NOMO-1 treated with dmso at 0.1 percent for 144 hours (cell line): Measurements from ENCODE around the gene SEC23B.
"Not testable (repeated sequence)": the region's sequence is repeated elsewhere in the genome, so short reads cannot be mapped to it uniquely, and the experiment has no call there.

Source experiments
- DNase-seq: peaks from one replicate; lab custom pipeline; 2025; ENCODE audit not compliant: unreplicated experiment; lab: John Stamatoyannopoulos, UW

The SEC23B gene

DNA sequence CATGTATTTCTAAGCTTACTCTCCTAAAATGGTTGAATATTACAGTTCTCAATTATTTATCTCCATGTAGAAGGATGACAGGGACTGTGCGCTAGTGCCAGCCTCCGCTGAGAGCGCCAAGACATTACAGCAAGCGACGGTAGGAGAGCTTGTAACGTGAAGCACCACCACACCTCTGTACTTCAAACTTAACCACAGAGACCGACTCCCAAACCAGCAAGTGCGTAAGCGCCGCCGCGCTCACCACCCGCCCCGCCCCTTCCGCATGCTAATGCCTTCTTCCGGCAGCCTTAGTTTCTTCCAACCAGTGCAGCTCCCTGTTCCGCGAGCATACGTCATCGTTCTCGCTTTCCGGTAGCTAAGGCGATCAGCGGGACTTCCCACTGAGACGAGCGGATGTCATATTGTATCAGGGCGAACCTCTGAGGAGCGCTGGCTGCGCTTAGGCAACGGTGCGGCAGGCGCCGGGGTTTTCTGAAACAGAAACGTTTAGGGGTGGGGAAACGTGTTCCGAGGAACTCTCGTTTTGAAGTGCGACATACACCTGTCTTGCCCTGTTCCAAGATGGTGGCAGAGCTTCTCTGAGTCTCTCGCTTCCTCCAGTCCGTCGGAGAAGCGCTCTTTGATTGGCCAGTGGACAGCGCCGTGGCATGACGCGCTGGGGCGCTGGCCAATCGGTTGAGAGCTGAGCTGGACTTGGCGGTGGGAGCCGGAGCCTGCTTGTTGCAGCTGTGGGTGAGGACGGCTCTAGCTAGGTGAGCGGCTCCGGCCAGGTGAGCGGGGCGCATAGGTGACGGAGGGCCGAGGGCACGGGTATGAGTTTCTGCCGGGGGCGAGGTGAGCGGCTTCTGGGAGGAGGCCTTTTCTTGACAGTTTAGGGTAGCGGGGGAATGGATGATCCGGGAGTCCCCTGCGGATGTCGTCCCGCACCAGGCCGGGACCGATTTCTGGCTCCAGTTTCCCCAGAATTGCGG is at the start of gene SEC23B:
TSS of gene SEC23B (plus strand) at position 723 of the 974 bp plus-strand sequence. CDS start 2,896 bp downstream, outside the sequence.
- peak; percentile 94 for DNase-seq

DNA sequence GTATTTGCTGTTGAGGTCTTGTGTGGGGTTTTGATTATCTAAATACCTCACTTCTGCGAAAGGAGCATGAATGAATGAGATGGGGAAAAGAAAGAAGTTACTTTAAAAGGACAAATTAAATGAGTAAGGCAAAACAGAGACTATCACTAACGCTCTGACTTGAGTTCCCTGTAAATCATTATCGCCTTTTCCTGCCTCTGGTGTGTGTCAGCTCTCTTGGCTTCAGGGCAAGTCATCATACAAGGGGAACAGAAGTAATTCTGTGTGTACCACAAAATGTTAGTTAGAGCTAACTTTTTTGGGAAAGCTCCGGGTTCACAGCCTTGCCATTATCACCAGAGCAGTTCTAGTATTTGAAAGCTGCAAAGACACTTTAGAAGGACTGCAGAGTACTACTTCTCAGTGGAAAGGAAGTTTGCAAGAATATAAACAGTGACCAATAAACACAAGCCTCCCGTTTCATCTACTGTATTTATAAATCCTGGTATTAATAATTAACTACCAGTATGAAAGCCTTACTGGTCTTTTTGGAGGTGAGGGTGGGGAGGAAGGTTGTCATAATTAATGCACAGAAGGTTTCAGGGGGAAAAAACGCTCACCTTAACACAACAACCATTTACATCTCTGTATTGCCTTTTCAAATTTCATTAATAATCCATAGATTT is 42.1 kb upstream of the SEC23B start:
- DNase-seq = no peak

DNA sequence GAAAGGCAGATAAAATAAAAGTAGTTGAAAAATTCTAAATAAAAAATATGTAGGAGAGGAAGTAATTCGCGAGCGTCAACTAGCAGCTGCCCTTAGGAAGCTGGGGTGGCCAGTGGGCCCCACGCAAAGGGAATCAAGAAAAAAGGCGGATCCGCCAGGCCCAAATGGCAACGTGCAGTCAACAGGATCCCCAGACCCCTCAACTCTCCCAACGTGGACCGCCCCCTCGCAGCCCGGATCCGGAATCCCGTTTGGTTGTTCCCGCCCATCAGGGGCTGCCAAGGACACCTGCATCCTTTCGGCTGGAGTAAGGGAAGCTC is 41.2 kb upstream of the SEC23B start:
- no peak for DNase-seq

DNA sequence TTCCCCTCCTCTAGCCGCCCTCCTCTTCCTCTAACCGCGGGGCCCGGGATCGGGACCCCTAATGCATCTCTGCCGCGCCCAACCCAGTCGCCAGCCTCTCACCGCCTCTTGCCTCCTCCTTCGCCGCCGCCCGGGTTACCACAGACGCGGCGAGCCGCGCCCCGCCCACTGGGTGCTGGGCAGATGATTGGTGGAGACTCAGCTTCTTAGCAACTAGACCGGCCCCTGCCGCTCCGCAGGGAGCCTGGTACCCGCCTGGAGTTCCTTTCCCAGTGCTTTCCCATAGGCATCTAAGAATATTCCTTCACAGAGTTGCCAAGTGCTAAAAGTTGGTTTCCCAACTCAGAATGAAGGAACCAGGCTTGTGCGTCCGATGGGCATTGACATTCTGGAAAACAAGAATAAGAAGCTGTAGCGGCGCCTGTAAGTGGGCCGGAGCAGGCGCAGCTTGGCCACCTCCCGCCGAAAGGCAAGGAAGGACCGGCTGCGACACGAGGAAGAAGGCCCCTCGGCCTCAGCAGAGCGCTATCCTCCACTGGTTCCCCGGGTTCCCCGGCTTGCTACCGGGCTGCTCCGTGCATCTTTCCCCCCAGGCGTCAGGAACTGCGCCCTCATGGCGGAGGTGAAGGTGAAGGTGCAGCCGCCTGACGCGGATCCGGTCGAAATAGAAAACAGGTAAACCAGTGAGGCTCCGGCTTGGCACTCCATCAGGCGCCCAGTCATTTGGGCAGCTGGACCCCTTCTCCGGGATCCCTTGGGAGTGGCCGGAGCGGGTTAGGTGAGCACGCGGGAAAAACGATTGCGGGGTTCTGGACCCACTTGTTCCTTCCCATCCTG is 40.6 kb upstream of the SEC23B start, which contains the start of the genes DZANK1 and POLR3F:
TSS of gene DZANK1 (minus strand) at position 137 of the 837 bp plus-strand sequence. CDS start 1,672 bp downstream, outside the sequence.
TSS of gene POLR3F (plus strand) at position 497 of the 837 bp plus-strand sequence. CDS start at position 614, 117 bp downstream.
- peak; percentile 94 for DNase-seq

DNA sequence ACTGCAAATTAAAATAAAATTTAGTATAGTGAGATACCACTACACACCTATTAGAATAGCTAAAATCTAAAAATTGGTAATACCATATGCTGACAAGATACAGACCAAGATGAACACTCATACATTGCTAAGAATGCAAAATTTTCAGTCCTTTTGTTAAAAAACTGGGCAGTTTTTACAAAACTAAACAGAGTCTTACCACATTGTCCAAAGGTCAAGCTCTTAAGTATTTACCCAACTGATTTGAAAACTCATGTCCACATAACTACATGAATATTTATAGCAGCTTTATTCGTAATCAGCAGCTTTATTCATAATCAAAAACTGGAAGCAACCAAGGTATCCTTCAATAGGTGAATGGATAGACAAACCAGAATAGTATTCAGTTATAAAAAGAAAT is 30.5 kb upstream of the SEC23B start:
- no peak for DNase-seq

DNA sequence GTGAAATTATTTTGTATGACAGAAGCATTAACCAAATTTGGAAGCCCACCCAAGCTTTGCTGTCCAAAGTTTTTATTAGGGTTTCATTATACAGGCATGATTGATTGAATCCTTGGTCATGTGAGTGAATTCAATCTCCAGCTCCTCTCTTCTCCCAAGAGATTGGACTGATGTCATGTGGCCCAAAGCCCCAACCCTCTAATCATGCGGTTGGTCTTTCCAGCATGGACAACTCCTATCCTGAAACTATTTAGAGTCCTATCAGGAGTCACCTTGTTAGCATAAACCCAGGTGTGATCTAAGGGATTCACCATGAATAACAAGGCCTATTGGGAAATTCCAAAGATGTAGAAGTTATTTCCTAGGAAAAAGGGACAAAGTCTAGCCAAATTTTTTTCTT is 29.9 kb upstream of the SEC23B start:
- DNase-seq = no peak

DNA sequence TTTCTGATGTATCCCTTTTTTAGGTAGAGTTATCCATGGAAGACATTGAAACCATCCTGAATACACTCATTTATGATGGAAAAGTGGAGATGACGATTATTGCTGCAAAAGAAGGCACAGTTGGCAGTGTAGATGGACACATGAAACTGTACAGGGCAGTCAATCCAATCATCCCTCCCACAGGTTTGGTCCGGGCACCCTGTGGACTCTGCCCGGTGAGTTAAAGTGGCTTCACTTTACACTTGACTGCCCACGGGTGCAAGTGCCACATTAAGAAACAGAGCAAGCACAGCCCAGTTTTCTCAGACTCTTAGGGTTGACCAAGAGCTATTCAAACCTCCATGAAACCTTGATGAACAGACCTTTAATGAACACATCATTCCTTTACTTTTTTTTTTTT is 26.1 kb upstream of the SEC23B start:
- DNase-seq = no peak

DNA sequence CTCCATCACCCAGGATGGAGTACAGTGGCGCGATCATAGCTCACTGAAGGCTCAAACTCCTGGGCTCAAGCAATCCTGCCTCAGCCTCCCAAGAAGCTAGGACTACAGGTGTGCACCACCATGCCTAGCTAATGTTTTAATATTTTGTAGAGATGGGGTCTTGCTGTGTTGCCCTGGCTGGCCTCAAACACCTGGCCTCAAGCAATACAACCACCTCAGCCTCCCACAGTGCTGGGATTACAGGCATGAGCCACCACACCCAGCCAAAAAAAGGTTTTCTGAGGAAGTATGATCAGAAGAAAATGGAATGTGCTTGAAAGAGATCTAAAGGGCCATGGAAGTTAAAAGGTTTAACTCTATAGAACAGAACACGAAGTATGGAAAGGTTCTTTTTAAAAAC is 19.4 kb upstream of the SEC23B start:
- no peak for DNase-seq

DNA sequence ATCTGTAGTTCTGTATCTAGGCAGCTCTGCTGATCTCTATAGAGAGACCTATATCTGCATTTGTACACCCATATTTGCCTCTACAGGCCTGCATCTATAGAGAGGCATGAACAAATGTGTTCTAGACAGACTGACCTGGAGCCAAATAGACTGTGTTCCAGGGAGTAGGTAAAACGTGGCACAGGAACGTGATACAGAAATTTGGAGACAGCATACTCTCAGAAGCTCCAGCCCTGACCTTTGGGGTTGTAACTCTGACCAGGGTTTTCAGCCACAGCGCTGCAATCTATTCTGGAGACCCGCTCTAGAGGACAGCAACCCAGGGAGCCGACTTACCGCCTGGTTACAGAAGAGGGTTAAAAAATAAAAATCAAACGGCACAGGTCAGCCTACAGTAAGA is 11.7 kb upstream of the SEC23B start:
- no peak for DNase-seq

DNA sequence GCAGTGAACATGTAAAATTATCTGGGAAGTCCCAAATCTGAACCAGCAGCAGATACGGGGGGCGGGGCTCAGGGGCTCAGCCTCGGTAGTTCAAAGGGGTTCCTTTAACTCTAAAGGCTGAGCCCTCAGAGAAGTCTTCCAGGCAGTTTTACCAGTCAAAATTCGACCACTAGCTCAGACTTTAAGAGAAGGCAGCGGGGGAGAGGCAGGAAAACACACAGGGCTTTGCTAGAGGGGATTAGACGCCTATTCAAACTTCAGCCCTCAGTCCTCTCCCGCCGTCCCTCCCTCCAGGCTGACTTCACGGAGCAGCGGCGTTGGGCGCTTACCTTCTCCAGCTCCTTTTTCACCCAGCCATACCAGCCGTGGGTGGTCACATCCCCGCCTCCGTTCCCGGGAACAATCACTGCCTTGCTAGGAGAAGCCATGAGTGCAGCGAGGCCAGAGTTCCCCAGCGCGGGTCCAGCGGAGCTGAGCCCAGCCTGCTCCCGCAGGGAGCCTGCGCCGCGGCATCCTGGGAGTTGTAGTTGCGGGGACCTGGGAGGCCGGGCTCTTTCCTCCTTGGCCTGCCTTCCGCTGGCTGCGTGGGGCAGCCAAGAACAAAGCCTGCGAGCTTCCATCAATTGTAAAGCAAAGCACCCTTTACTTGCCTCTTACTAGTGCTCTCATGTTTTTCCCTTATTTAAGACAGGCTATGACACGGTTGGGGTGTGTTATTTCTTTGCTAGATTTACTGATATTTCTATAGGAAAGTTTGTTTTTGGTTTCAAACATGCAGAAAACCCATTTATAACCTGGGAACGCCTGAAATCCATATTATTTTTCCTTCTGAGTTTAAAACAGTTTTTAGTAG is 10.8 kb upstream of the SEC23B start, which contains the start of gene RBBP9:
TSS of gene RBBP9 (minus strand) at position 486 of the 853 bp plus-strand sequence. CDS start at position 428, 58 bp downstream.
- peak; percentile 71 for DNase-seq

DNA sequence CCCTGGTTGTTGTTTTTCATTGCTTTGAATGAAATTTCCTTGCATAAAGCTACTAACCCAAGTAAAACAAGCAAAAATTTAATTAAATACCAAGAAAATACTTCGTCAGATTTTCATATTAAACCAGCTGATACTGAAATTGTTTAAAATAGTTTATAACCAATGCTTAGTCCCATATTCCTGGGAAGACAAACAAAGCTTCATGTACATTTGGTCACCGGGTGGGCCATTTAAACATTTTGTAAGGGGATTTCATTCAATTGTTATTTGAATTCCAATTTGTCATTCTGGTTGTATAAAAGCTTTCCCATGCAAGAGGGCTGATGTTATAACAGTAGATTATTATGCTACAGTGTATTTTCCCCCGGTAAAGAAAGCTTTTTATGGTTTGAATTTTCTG is 10.1 kb upstream of the SEC23B start:
- no peak for DNase-seq

DNA sequence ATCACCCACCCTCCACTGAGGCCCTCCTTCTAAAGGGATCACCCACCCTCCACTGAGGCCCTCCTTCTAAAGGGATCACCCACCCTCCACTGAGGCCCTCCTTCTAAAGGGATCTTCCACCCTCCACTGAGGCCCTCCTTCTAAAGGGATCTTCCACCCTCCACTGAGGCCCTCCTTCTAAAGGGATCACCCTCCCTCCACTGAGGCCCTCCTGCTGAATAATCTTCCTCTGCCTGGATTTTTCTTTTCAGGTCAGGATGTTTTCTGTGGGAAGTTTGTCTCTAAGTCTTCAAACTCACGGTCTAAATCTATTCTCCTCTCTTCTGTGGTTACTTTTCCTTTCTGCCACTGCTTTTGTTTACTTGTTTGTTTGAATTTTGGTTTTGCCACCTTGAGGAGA is 6.1 kb upstream of the SEC23B start:
- DNase-seq = not testable (repeated sequence)

DNA sequence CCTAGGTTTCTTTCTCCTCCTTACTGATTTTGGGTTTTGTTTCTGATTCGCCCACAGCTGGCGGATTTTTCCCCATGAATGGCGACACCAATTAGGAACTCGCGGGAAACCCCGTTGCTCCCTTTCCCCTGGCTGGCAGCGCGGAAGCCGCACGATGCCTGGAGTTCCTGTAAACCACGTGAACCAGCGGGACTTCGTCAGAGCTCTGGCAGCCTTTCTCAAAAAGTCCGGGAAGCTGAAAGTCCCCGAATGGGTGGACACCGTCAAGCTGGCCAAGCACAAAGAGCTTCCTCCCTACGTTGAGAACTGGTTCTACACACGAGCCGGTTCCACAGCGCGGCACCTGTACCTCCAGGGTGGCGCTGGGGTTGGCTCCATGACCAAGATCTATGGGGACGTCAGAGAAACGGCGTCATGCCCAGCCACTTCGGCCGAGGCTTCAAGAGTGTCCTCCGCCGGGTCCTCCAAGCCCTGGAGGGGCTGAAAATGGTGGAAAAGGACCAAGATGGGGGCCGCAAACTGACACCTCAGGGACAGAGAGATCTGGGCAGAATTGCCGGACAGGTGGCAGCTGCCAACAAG is 3.2 kb upstream of the SEC23B start:
- no peak for DNase-seq

DNA sequence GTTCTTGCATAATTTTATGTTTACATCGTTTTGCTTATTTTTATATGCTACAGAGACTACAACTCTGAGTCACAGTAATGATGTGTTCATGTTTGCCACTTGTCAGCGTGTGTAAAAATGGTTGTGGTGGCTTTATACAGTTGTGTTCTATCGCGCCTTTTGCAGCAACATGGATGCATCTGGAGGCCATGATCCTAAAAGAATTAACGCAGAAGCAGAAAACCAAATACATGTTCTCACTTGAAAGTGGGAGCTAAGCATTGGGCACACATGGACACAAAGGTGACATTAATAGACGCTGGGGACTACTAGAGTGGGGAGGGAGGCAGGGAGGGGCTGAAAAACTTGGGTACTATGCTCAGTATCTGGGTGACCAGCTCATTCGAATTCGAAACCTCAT is 996 bp upstream of the SEC23B start:
- no peak for DNase-seq

DNA sequence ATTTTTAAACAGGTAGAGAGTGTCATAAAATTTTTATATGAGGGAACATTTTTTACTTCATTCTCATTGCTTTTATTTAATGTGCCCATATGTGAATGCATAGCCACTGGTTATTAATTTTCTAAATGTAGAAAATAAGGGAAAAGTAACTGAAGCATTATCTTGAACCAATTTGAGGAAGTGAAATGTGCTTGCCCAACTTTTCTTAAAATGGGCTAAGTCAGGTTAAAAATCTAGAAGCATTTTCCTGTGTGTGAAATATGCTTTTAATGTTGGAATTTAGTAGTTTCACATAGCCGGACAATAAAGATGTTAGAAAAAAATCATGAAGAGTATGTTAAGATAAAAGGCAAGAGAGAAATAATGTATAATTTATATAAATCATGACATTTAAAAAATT is 3.8 kb downstream of the SEC23B start:
- peak; percentile 50 for DNase-seq

DNA sequence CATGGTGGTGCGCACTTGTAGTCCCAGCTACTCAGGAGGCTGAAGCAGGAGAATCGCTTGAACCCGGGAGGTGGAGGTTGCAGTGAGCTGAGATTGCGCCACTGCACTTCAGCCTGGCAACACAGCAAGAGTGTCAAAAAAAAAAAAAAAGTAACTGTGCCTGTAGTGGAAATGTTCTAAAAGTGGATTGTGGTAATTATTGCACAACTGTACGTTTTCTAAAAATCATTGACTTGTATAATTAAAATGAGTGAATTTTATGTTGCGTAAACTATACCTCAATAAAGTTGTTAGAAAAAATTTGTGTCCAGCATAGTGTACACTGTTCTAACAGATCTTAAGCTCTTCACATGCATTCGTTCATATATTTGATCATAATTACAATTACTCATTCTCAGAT is 5.5 kb downstream of the SEC23B start:
- DNase-seq = peak; percentile 57

DNA sequence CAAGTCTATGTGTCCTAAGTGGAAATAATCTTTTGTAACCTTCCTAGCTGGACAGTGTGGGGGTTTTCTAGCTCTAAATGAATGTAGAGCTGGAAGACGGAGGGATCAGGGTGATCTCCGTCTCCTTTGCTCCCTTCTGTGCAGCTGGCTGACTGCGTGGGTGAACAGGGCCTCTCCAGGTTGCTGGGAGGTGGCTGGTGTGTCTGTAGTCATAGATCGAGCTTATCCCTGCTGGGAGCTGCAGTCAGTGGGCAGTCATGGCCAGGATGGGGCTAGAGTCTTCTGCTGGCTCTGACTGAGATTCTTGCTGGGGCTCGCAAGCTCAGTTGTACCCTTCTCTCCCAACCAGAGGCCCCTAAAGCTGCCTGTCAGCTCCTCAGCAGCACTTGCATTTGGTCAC is 6.4 kb downstream of the SEC23B start:
- no peak for DNase-seq

DNA sequence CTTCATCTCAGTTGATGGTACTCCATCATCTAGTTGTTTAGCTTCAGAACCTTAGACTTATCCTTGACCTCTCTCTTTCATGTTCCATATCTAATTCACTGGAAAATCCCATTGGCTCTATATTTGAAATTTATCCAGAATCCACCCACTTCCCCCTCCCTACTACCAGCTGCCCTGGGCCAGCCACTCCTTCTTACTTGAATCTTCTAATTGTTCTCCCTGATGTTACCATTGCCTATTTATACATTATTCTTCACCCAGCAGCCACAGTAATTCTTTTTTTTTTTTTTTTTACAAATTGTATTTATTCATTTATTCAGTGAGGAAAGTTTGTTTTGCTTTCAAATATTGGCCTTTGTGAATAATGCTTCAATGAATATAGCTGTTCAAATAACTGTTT is 8.2 kb downstream of the SEC23B start:
- DNase-seq = no peak

DNA sequence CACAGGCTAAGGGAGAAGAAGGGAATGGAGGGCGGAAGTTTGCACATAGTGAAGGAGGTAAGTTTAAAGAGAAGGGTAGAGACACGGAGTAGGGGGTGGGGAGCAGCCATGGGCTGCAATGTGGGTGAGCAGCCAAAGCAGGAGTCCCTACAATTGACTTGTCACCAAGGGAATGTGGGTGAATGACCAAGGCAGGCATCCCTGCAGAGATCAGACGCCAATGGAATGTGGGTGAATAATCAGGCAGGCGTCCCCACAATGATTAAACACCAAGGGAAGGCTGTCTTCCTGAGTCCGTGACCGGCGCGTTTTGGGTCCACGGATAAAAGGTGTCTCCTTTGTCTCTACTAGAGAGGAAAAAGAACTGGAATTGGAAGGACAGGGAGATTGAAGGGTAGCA is 14.3 kb downstream of the SEC23B start:
- not testable (repeated sequence) for DNase-seq

DNA sequence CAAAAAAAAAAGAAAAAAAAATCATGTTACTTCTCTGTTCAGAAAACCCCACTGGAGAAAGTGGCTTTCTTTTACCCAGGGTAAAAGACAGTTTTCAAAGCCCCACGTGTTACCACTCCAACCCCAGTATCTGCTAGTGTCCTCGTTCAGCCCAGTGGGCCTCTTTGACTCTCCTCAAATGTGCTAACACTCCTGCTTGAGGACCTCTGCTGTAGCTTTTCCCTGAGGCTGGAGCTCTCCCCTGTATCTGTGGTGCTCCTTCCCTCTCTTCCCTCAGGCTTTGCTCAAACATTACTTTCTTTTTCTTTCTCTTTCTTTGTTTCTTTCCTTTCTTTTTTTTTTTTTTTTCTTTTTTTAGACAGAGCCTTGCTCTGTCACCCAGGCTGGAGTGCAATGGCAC is 15.3 kb downstream of the SEC23B start:
- DNase-seq = no peak
